Ascending aorta (tissue), 2 donors: ENCODE measurements around the gene MINDY4. TPM values are rescaled to one million over a fixed set of nuclear protein-coding genes. Genes with fewer than 3 reads are reported as not detected.

Experiments
- DNase-seq, 2 donors: peaks; one replicate each; pipeline ENCODE4 v3.0.0-alpha.2; 2019; ENCODE audit warnings: low spot score in 2 of 2
- H3K27ac ChIP-seq, 2 donors: fragments of 200-600 bp; sonication (generic); one replicate each; pipeline ENCODE4 v1.5.1; 2016 to 2017; ENCODE audit warnings: mild to moderate bottlenecking in 1 of 2
- H3K27me3 ChIP-seq: fragments of 200-600 bp; sonication (generic); one replicate; pipeline ENCODE4 v1.5.1; 2017
- H3K36me3 ChIP-seq, 2 donors: fragments of 200-600 bp; sonication (generic); one replicate each; pipeline ENCODE4 v1.5.1; 2016
- H3K4me1 ChIP-seq, 2 donors: fragments of 200-600 bp; sonication (generic); one replicate each; pipeline ENCODE4 v1.5.1; 2016 to 2017; ENCODE audit warnings: mild to moderate bottlenecking in 1 of 2
- H3K4me3 ChIP-seq, 2 donors: fragments of 200-600 bp; sonication (generic); one replicate each; pipeline ENCODE4 v1.5.1; 2016 to 2017; ENCODE audit warnings: mild to moderate bottlenecking in 1 of 2
- H3K9me3 ChIP-seq, 2 donors: fragments of 200-600 bp; sonication (generic); one replicate each; pipeline ENCODE4 v1.5.1; 2016
- intact Hi-C: fragments of 100-400 bp; cut with DNase I; formaldehyde crosslinking; loops from one replicate; pipeline ENCODE4 v1.15.1; 2023
- total RNA-seq: library from RNA; depleted of rRNA; stranded (reverse); fragments of >200 nt; gene quantifications from one replicate; pipeline ENCODE4 v1.1.0, GENCODE V29; 2016
- TF ChIP-seq, protein P1 (sequence below), 3 experiments: fragments of 200-600 bp in 2 of 3; fragments of 450-650 bp in 1 of 3; sonication (generic) in 2 of 3; IDR thresholded peaks; one replicate each; pipeline ENCODE4 v1.5.1; 2016 to 2019; ENCODE audit warnings: antibody characterized with exemption in 3 of 3, mild to moderate bottlenecking in 1 of 3, moderate library complexity in 1 of 3

Gene MINDY4
- total RNA-seq, 1 donor from 2014 or later, result 6.0 TPM

- peaks cover 0 to 5% of the 10 kb centered on the region in 2 donors for H3K36me3 ChIP-seq
- peak in 1 of 2 donors; percentile 61 for DNase-seq
- H3K4me1 ChIP-seq, result peaks cover 31 to 45% of the 10 kb centered on the region in 2 donors
- TF ChIP-seq, protein P1, sequence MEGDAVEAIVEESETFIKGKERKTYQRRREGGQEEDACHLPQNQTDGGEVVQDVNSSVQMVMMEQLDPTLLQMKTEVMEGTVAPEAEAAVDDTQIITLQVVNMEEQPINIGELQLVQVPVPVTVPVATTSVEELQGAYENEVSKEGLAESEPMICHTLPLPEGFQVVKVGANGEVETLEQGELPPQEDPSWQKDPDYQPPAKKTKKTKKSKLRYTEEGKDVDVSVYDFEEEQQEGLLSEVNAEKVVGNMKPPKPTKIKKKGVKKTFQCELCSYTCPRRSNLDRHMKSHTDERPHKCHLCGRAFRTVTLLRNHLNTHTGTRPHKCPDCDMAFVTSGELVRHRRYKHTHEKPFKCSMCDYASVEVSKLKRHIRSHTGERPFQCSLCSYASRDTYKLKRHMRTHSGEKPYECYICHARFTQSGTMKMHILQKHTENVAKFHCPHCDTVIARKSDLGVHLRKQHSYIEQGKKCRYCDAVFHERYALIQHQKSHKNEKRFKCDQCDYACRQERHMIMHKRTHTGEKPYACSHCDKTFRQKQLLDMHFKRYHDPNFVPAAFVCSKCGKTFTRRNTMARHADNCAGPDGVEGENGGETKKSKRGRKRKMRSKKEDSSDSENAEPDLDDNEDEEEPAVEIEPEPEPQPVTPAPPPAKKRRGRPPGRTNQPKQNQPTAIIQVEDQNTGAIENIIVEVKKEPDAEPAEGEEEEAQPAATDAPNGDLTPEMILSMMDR (IDR thresholded peaks at IDR 0.05), result no peak
- H3K27me3 ChIP-seq, result no peaks in the 10 kb centered on the region
- H3K4me3 ChIP-seq, result no peak overlapping the region
- intact Hi-C loops, result no loop called here
- H3K9me3 ChIP-seq, result no peaks in the 10 kb centered on the region
- H3K27ac ChIP-seq, result peak overlapping the region; percentile 91 to 93
Measured at GRCh38 chr7:30843741-30844482, 72.7 kb downstream of the MINDY4 start.

DNA sequence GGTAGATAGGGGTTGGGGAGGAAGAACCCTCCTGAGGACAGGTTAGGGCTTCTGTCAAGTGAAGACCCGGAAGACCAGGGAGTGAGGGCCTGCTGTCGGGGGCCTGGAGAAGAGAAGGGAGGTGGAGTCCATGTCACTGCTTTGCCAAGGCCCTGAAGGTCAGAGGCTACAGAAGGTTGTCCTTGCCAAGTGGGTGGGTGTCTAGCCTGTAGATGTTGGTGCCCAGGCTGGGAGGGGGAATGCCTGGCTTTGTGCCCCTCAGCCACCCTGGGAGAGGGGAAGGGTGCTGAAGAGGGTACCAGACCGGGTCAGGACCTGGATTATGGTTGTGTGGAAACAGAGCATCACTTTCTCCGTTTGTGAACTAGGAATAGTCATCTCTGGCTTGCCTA, 73.3 kb downstream of the MINDY4 start:
- Histone ChIP-seq H3K4me1 (peaks cover 31 to 47% of the 10 kb centered on the region in 2 donors), H3K27me3 (no peaks in the 10 kb centered on the region), H3K36me3 (peaks cover 0 to 4% of the 10 kb centered on the region in 2 donors), H3K27ac (peak overlapping the region; percentile 91 to 93), H3K4me3 (no peak overlapping the region), H3K9me3 (no peaks in the 10 kb centered on the region)
- intact Hi-C loops, result no loop called here
- peak in 1 of 2 donors; percentile 58 for DNase-seq
- TF ChIP-seq, protein P1 (IDR thresholded peaks at IDR 0.05), result no peak

- H3K9me3 ChIP-seq, result no peaks in the 10 kb centered on the region
- H3K36me3 ChIP-seq, result no peaks in the 10 kb centered on the region
- DNase-seq, result no peak
- intact Hi-C loops, result no loop called here
- TF ChIP-seq, protein P1 (IDR thresholded peaks at IDR 0.05), result no peak
- H3K27me3 ChIP-seq, result no peaks in the 10 kb centered on the region
- H3K4me1 ChIP-seq, result peaks cover 31 to 52% of the 10 kb centered on the region in 2 donors
- H3K4me3 ChIP-seq, result no peak overlapping the region
- peak overlapping the region; percentile 91 to 93 for H3K27ac ChIP-seq
Measured at GRCh38 chr7:30844916-30845315, 73.7 kb downstream of the MINDY4 start.

DNA sequence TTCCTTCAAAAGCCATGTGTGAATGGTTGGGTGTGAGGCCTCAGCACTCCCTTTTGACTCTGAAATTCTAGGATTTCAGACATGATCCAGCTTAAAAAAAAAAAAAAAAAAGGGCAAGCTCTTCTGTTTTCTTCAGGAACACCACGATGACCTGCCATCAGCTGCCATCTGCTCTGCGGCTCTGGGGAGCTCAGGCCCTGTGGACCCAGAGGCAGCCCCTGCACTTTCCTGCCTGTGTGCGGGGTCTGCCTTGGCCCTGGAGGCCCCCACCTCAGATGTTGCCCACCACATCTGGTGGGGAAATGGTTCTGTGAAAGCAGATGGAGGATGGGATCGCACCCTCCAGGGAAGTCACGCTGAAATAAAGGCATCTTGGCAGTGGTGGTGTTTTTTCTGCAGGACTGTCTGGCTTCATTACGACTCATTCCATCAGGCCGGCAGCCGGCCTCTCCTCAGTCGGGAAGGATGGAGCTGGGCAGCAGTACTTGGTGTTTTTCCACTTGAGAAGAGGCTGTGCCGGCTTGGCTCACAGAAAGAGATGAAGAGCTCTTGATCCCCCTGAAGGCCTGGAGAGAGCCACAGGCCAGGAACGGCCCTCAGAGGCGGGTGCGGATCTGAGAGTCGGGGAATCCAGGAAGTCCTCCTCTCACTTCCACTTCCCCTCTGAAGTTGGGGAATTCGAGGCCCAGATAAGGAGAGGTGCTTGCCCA, 74.4 kb downstream of the MINDY4 start:
- TF ChIP-seq, protein P1 (IDR thresholded peaks at IDR 0.05), result no peak
- Histone ChIP-seq H3K9me3 (no peaks in the 10 kb centered on the region), H3K36me3 (no peaks in the 10 kb centered on the region), H3K27ac (peak overlapping the region; percentile 91 to 93), H3K27me3 (no peaks in the 10 kb centered on the region), H3K4me1 (peaks cover 31 to 56% of the 10 kb centered on the region in 2 donors), H3K4me3 (no peak overlapping the region)
- intact Hi-C loops, result no loop called here
- DNase-seq, result peak in 1 of 2 donors; percentile 85

- Histone ChIP-seq H3K9me3 (no peaks in the 10 kb centered on the region), H3K4me3 (no peak overlapping the region), H3K36me3 (no peaks in the 10 kb centered on the region), H3K4me1 (peaks cover 31 to 64% of the 10 kb centered on the region in 2 donors), H3K27me3 (no peaks in the 10 kb centered on the region), H3K27ac (peak overlapping the region; percentile 91 to 93)
- DNase-seq, result no peak
- TF ChIP-seq, protein P1 (IDR thresholded peaks at IDR 0.05), result no peak
- intact Hi-C loops, result no loop called here
Measured at GRCh38 chr7:30846378-30846777, 75.2 kb downstream of the MINDY4 start.
